Measurements from ENCODE around the gene TBX10. TPM values are rescaled to one million over a fixed set of nuclear protein-coding genes. Genes with fewer than 3 reads are reported as not detected.

Gene TBX10
- total RNA-seq, 1 experiment from 2014 or later: not detected

DNA sequence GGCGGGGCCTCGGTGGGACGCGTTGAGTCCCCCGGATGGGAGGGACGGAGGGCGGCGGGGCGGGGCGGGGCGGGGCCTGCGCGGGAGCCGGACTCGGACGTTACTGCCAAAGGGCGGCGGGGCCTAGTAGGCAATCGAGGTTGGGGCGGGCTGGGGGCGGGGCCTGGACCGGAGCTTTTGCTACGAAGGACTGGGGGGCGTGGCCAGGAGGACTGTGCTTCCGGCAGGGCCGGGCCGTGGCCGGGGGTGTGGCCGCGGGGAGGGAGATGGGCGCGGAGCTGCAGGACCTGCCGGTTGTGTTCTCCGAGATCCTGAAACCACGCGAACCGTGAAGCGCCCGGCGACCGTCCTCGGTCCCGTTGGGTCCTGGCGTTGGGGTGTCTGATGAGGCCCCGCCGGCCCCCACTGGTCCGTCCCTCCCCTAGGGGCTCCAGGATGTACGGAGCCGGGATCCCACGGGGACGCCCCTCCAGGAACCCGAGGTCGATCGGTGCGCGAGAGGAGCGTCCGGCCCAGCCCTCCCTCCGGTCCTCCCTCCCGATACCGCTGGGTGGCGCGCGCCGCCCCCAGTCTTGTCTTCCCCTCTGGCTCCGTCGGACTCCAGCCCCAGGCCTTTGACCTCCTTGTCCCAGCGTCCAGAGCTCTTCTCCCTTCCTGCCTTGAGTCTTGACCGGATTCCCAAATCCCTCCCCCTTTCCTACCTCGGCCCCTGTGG, 9.2 kb downstream of the TBX10 start:
- H3K36me3 ChIP-seq (ENCODE audit: control insufficient read depth in 1 of 2, insufficient read depth in 2 of 2, low read length in 2 of 2): no peaks in the 10 kb centered on the region
- peak; percentile 79 for ATAC-seq
- no peaks in the 10 kb centered on the region for H3K9me3 ChIP-seq (ENCODE audit: control insufficient read depth in 1 of 2, insufficient read depth in 1 of 2, low read depth in 1 of 2, low read length in 2 of 2)
- no peaks in the 10 kb centered on the region for H3K27me3 ChIP-seq (ENCODE audit: insufficient read depth, low read length)
- peak overlapping the region; percentile 96 for H3K4me2 ChIP-seq (ENCODE audit: low read length)
- intact Hi-C loops (cut with micrococcal nuclease): loop anchor here (10.0 kb wide), 1 partner anchor 84 kb away; no protein-coding TSS in a partner anchor
- CTCF ChIA-PET: interaction anchor here (1.1 to 2.9 kb wide), 19 partner anchors 8 to 229 kb away, joined by 3 to 34 read pairs (median 9); partner anchors contain the start of genes ACY3, GSTP1, PPP1CA and TBX10
- H3K27ac ChIP-seq (ENCODE audit: low read depth, low read length): peak overlapping the region; percentile 77
- peak overlapping the region; percentile 75 for H3K9ac ChIP-seq (ENCODE audit: low read length)
- H3K4me1 ChIP-seq (ENCODE audit: control insufficient read depth in 1 of 2, insufficient read depth in 2 of 2, low read length in 2 of 2): peaks cover 5 to 25% of the 10 kb centered on the region in 2 experiments; a peak in 3 of 4 replicates
- no peaks in the 10 kb centered on the region for H3K9me2 ChIP-seq (ENCODE audit: insufficient read depth)
- TF ChIP-seq, protein P1, sequence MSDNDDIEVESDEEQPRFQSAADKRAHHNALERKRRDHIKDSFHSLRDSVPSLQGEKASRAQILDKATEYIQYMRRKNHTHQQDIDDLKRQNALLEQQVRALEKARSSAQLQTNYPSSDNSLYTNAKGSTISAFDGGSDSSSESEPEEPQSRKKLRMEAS (IDR thresholded peaks at IDR 0.05): peak; percentile 40; the same call in 1 of the 2 replicates
- TF ChIP-seq, protein P2, sequence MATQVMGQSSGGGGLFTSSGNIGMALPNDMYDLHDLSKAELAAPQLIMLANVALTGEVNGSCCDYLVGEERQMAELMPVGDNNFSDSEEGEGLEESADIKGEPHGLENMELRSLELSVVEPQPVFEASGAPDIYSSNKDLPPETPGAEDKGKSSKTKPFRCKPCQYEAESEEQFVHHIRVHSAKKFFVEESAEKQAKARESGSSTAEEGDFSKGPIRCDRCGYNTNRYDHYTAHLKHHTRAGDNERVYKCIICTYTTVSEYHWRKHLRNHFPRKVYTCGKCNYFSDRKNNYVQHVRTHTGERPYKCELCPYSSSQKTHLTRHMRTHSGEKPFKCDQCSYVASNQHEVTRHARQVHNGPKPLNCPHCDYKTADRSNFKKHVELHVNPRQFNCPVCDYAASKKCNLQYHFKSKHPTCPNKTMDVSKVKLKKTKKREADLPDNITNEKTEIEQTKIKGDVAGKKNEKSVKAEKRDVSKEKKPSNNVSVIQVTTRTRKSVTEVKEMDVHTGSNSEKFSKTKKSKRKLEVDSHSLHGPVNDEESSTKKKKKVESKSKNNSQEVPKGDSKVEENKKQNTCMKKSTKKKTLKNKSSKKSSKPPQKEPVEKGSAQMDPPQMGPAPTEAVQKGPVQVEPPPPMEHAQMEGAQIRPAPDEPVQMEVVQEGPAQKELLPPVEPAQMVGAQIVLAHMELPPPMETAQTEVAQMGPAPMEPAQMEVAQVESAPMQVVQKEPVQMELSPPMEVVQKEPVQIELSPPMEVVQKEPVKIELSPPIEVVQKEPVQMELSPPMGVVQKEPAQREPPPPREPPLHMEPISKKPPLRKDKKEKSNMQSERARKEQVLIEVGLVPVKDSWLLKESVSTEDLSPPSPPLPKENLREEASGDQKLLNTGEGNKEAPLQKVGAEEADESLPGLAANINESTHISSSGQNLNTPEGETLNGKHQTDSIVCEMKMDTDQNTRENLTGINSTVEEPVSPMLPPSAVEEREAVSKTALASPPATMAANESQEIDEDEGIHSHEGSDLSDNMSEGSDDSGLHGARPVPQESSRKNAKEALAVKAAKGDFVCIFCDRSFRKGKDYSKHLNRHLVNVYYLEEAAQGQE (IDR thresholded peaks at IDR 0.05; ENCODE audit: low read depth): no peak
- TF ChIP-seq EZH2 (IDR thresholded peaks at IDR 0.05) (no peak), SIN3A (IDR thresholded peaks at IDR 0.05; ENCODE audit: low read depth) (no peak), POLR2AphosphoS5 (IDR thresholded peaks at IDR 0.05; ENCODE audit: low read depth, low read length) (peak; percentile 92), POLR2A (IDR thresholded peaks at IDR 0.05; ENCODE audit: borderline replicate concordance, extremely low read depth, insufficient read depth, insufficient read length) (peak; percentile 18), TCF7L2 (IDR thresholded peaks at IDR 0.05; ENCODE audit: borderline replicate concordance, extremely low read depth, insufficient read depth, insufficient read length) (no peak), RAD21 (IDR thresholded peaks at IDR 0.05; ENCODE audit: low read depth) (peak; percentile 66), CEBPB (IDR thresholded peaks at IDR 0.05; ENCODE audit: low read depth) (no peak), FOSL1 (IDR thresholded peaks at IDR 0.05; ENCODE audit: low read depth) (no peak)
- TF ChIP-seq, protein P3, sequence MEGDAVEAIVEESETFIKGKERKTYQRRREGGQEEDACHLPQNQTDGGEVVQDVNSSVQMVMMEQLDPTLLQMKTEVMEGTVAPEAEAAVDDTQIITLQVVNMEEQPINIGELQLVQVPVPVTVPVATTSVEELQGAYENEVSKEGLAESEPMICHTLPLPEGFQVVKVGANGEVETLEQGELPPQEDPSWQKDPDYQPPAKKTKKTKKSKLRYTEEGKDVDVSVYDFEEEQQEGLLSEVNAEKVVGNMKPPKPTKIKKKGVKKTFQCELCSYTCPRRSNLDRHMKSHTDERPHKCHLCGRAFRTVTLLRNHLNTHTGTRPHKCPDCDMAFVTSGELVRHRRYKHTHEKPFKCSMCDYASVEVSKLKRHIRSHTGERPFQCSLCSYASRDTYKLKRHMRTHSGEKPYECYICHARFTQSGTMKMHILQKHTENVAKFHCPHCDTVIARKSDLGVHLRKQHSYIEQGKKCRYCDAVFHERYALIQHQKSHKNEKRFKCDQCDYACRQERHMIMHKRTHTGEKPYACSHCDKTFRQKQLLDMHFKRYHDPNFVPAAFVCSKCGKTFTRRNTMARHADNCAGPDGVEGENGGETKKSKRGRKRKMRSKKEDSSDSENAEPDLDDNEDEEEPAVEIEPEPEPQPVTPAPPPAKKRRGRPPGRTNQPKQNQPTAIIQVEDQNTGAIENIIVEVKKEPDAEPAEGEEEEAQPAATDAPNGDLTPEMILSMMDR (IDR thresholded peaks at IDR 0.05 in 2 of 3, conservative IDR thresholded peaks at IDR 0.05 in 1 of 3; ENCODE audit: borderline replicate concordance in 1 of 3, insufficient read depth in 1 of 3, low read depth in 2 of 3, low read length in 2 of 3): peak; percentile 58 to 77 (median 71)
- RAD21 ChIA-PET (ENCODE audit: low non-redundant PET in 1 of 2, low total read pairs in 2 of 2, uncharacterized antibody in 2 of 2, unreplicated experiment in 2 of 2): interaction anchor here (1.0 to 1.3 kb wide), 2 partner anchors 29 to 84 kb away, joined by 3 to 6 read pairs; no protein-coding TSS in a partner anchor
- no peak overlapping the region for H2AFZ ChIP-seq (ENCODE audit: low read depth, low read length, poor library complexity, severe bottlenecking)
- BruUV-seq (replicated peaks): TSS peak; percentile 89
- DNase-seq (ENCODE audit: low read depth, low spot score): peak; percentile 93
- no peaks in the 10 kb centered on the region for H3K79me2 ChIP-seq (ENCODE audit: insufficient read depth, low read length)
- no peaks in the 10 kb centered on the region for H4K20me1 ChIP-seq (ENCODE audit: insufficient read depth)
- peak overlapping the region; percentile 58 to 65 for H3K4me3 ChIP-seq (replicated peaks in 1 of 2; ENCODE audit: low read depth in 1 of 2, low read length in 2 of 2)
- POLR2A ChIA-PET: interaction anchor here (0.6 to 1.2 kb wide), 6 partner anchors 8 to 607 kb away, joined by 3 to 6 read pairs (median 4); no protein-coding TSS in a partner anchor

All from HCT116 (cell line).